Measurements from ENCODE around the gene VWA5A. TPM values are rescaled to one million over a fixed set of nuclear protein-coding genes. Genes with fewer than 3 reads are reported as not detected.

The VWA5A gene
- total and polyA plus RNA-seq, 2 of the 13 experiments (the other 11 are each of a cell fraction or from before 2014, with no cell fraction given), result 1.3 to 1.8 TPM

DNA sequence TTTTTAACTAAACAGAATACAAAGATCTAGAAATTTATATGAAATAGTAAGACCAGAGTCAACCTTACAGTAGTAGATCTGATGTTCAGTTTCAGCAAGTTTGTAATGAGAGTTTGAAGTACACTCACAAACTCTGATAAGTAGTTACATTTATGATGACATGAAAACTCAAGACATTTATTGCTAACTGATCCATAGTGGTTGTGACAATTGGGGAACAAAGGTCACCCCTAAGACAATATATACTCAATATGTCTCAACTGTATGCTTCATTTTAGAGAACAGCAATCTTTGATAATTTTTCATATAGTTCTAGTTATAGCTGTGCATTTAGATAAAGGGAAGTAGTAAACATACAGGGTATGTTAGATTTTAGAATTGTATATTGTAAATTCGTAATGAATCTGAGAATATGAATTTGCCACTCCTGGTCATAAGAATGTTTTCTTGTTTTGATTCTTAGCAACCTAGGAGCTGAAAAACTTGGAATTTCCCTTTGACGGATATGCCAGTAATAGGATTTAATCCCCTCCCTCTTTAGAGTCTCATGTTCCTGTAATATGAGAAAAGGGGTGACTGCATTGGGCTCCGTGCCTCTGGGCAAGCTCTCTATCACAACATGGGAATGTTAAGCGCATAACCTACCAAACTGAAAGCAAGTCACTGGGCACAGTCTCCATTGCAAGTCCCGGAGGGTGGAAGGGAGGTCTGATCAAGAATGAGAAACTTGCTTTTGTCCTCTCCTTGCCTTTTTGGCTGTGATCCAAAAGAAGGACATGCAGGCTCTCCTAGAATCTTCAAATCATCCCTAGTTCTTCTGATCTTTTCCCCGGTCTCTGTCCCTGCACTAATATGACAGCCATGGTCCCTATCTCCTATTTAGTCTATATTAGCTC is 79.3 kb downstream of the VWA5A start (continued):
- TF ChIP-seq KLF11 (CRISPR knock-in tag; IDR thresholded peaks at IDR 0.05) (no peak), MAFF (IDR thresholded peaks at IDR 0.05; ENCODE audit: low read depth, low read length) (no peak), ZNF550 (CRISPR knock-in tag; IDR thresholded peaks at IDR 0.05; ENCODE audit: borderline replicate concordance) (no peak), ZNF205 (CRISPR knock-in tag; IDR thresholded peaks at IDR 0.05) (no peak), ZNF674 (CRISPR knock-in tag; IDR thresholded peaks at IDR 0.05; ENCODE audit: low read depth) (no peak), KDM4B (CRISPR knock-in tag; IDR thresholded peaks at IDR 0.05) (no peak)

DNA sequence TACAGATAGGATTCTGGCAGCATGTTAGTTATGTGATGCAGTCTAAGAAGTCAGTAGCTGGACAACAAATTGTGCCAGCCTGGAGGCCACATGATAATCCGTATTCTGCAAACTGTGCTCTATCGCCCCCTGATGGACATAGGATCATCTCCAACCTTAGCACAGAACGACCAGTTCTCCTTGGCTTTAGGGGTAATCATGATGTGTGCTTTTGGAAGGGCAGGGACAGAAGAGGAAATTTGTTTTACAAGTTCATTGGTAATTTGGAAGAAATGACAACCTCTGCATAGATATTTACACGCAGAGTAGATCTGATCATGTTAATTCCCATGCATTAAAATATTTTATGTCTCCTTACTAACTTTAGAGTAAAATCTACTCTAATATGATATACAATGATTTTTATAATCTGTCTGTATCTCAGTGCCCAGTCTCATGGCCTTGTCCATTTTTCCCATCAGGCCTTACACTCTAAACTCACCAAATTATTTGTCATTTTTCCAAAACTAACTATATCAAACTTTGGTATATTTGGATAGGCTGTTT is 80.0 kb downstream of the VWA5A start:
- Histone ChIP-seq H3K9ac (ENCODE audit: insufficient read depth, low read depth, low read length) (no peak overlapping the region), H3K4me2 (ENCODE audit: low read depth, low read length) (no peak overlapping the region)

More for the DNA sequence above, 80.0 kb downstream of the VWA5A start:
- H3K27me3 ChIP-seq (ENCODE audit: control insufficient read depth in 1 of 2, insufficient read depth in 2 of 2, low read length in 2 of 2), result no peaks in the 10 kb centered on the region
- H3K4me3 ChIP-seq (replicated peaks in 1 of 3; ENCODE audit: insufficient read depth in 1 of 3, low read depth in 2 of 3, low read length in 3 of 3), result no peak overlapping the region
- H3K9me3 ChIP-seq (ENCODE audit: low read length), result no peaks in the 10 kb centered on the region
- no peaks in the 10 kb centered on the region for H3K79me2 ChIP-seq (ENCODE audit: insufficient read depth, low read length)
- in situ Hi-C loops (cut with HindIII; ENCODE audit: extremely low pct_ligation_motif_present, low pct_unique_long_range_greater_than_20kb), result loop anchor here (5.0 kb wide), 1 partner anchor 118 kb away; no protein-coding TSS in a partner anchor
- no peaks in the 10 kb centered on the region for H4K20me1 ChIP-seq (ENCODE audit: insufficient read depth, low read length)
- no peaks in the 10 kb centered on the region for H3K36me3 ChIP-seq (replicated peaks in 1 of 2; ENCODE audit: control insufficient read depth in 1 of 2, insufficient read depth in 2 of 2, low read length in 2 of 2)
- H3K27ac ChIP-seq (ENCODE audit: extremely low read length, insufficient read depth, low read length), result no peak overlapping the region
- no peaks in the 10 kb centered on the region for H3K4me1 ChIP-seq (ENCODE audit: insufficient read depth, low read length)
- no TSS peak for BruUV-seq (replicated peaks)
- peak; percentile 50 for DNase-seq (ENCODE audit: low spot score)
- peak; percentile 73 for FAIRE-seq
- peak; percentile 94 for ATAC-seq
- no peak overlapping the region for H2AFZ ChIP-seq (ENCODE audit: low read length)
- 2% methylated on average over 4 of the region's 4 CpGs for WGBS (ENCODE audit: low lambda C conversion rate)
- no peak for TF ChIP-seq ZNF333 (CRISPR knock-in tag; IDR thresholded peaks at IDR 0.05; ENCODE audit: borderline replicate concordance)
- TF ChIP-seq, protein P1, sequence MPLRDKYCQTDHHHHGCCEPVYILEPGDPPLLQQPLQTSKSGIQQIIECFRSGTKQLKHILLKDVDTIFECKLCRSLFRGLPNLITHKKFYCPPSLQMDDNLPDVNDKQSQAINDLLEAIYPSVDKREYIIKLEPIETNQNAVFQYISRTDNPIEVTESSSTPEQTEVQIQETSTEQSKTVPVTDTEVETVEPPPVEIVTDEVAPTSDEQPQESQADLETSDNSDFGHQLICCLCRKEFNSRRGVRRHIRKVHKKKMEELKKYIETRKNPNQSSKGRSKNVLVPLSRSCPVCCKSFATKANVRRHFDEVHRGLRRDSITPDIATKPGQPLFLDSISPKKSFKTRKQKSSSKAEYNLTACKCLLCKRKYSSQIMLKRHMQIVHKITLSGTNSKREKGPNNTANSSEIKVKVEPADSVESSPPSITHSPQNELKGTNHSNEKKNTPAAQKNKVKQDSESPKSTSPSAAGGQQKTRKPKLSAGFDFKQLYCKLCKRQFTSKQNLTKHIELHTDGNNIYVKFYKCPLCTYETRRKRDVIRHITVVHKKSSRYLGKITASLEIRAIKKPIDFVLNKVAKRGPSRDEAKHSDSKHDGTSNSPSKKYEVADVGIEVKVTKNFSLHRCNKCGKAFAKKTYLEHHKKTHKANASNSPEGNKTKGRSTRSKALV (CRISPR knock-in tag; IDR thresholded peaks at IDR 0.05), result no peak
- TF ChIP-seq, protein P2, sequence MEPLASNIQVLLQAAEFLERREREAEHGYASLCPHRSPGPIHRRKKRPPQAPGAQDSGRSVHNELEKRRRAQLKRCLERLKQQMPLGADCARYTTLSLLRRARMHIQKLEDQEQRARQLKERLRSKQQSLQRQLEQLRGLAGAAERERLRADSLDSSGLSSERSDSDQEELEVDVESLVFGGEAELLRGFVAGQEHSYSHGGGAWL (CRISPR knock-in tag; IDR thresholded peaks at IDR 0.05), result no peak
- peak; percentile 75 for TF ChIP-seq STAG1 (CRISPR knock-in tag; IDR thresholded peaks at IDR 0.05)
- peak; percentile 71 for TF ChIP-seq SMC3 (IDR thresholded peaks at IDR 0.05; ENCODE audit: low read length)
- TF ChIP-seq, protein P3, sequence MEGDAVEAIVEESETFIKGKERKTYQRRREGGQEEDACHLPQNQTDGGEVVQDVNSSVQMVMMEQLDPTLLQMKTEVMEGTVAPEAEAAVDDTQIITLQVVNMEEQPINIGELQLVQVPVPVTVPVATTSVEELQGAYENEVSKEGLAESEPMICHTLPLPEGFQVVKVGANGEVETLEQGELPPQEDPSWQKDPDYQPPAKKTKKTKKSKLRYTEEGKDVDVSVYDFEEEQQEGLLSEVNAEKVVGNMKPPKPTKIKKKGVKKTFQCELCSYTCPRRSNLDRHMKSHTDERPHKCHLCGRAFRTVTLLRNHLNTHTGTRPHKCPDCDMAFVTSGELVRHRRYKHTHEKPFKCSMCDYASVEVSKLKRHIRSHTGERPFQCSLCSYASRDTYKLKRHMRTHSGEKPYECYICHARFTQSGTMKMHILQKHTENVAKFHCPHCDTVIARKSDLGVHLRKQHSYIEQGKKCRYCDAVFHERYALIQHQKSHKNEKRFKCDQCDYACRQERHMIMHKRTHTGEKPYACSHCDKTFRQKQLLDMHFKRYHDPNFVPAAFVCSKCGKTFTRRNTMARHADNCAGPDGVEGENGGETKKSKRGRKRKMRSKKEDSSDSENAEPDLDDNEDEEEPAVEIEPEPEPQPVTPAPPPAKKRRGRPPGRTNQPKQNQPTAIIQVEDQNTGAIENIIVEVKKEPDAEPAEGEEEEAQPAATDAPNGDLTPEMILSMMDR (CRISPR knock-in tag; IDR thresholded peaks at IDR 0.05), result peak; percentile 84
- ChIA-PET CTCF (ENCODE audit: low intra/inter-chr PET ratio, low total read pairs) (interaction anchor here (1.6 to 2.5 kb wide), 2 partner anchors 87 to 124 kb away, joined by 4 to 38 read pairs; no protein-coding TSS in a partner anchor), POLR2A (no interaction called here)
- intact Hi-C loops (cut with micrococcal nuclease; ENCODE audit: unreplicated experiment), result loop anchor here (1.0 kb wide), 1 partner anchor 124 kb away; no protein-coding TSS in a partner anchor

All from HepG2 (cell line).